A673 (cell line): ENCODE data around the gene ERG. TPM values are rescaled to one million over a fixed set of nuclear protein-coding genes. Genes with fewer than 3 reads are reported as not detected.

ENCODE experiments used
- BruUV-seq: library from RNA; stranded (reverse); fragments of 400-500 nt; replicated peaks from 2 replicates; lab custom pipeline; 2021; lab: Mats Ljungman, UMichigan
- CTCF ChIA-PET: fragments of 300-600 bp; sonication (Branson Sonifier 250); formaldehyde crosslinking; loops from one replicate; lab custom pipeline; 2022; ENCODE audit warnings: antibody characterized with exemption; lab: Charles Lee
- POLR2A ChIA-PET: fragments of 300-600 bp; sonication (Branson Sonifier 250); formaldehyde crosslinking; loops from one replicate; lab custom pipeline; 2022; ENCODE audit warnings: antibody characterized with exemption; ENCODE audit not compliant: low non-redundant PET; lab: Charles Lee
- DNase-seq: peaks from one replicate; pipeline ENCODE4 v3.0.0-alpha.2; 2015; ENCODE audit warnings: low spot score
- H3K27ac ChIP-seq: fragments of 200-600 bp; sonication (generic); 2 replicates; pipeline ENCODE4 v1.5.1; 2016; ENCODE audit warnings: mixed run types, low read depth, mild to moderate bottlenecking, mixed read lengths, antibody characterized with exemption, low read length; ENCODE audit not compliant: poor library complexity, severe bottlenecking
- H3K27me3 ChIP-seq: fragments of 200-600 bp; sonication (generic); replicated peaks from 2 replicates; pipeline ENCODE4 v1.6.1; 2017; ENCODE audit warnings: mixed run types, low read depth, mild to moderate bottlenecking, mixed read lengths, antibody characterized with exemption, low read length; ENCODE audit not compliant: insufficient read depth, poor library complexity
- H3K36me3 ChIP-seq: fragments of 200-600 bp; sonication (generic); 2 replicates; pipeline ENCODE4 v1.6.1; 2016; ENCODE audit warnings: mixed run types, mild to moderate bottlenecking, mixed read lengths, antibody characterized with exemption, low read length; ENCODE audit not compliant: insufficient read depth, poor library complexity, severe bottlenecking
- H3K4me1 ChIP-seq: fragments of 200-600 bp; sonication (generic); 2 replicates; pipeline ENCODE4 v1.6.1; 2017; ENCODE audit warnings: mixed run types, mild to moderate bottlenecking, mixed read lengths, antibody characterized with exemption, low read length; ENCODE audit not compliant: insufficient read depth, poor library complexity, severe bottlenecking
- H3K4me3 ChIP-seq: fragments of 200-600 bp; sonication (generic); 2 replicates; pipeline ENCODE4 v1.5.1; 2016; ENCODE audit warnings: low read depth, mixed run types, mild to moderate bottlenecking, mixed read lengths, low read length; ENCODE audit not compliant: poor library complexity, severe bottlenecking
- H3K9me3 ChIP-seq: fragments of 200-600 bp; sonication (generic); 2 replicates; pipeline ENCODE4 v1.6.1; 2016; ENCODE audit warnings: mixed run types, low read depth, mild to moderate bottlenecking, mixed read lengths, antibody characterized with exemption, low read length; ENCODE audit not compliant: poor library complexity, severe bottlenecking
- EZH2 ChIP-seq: fragments of 200-600 bp; sonication (generic); IDR thresholded peaks from 2 replicates; pipeline ENCODE4 v1.6.1; 2017; ENCODE audit warnings: borderline replicate concordance, low read depth, mild to moderate bottlenecking, mixed read lengths, antibody characterized with exemption, low read length; ENCODE audit not compliant: poor library complexity, severe bottlenecking
- intact Hi-C: fragments of 100-400 bp; cut with micrococcal nuclease; formaldehyde crosslinking; loops from one replicate; pipeline ENCODE4 v1.10.0; 2022; ENCODE audit not compliant: unreplicated experiment
- total RNA-seq: library from RNA; stranded (reverse); gene quantifications from 2 replicates; pipeline ENCODE4 v1.2.3, GENCODE V29; 2021
- TF ChIP-seq, protein P1 (sequence below): fragments of 300-800, 200-600 bp; sonication (generic); conservative IDR thresholded peaks from 2 replicates; pipeline ENCODE4 v1.5.1; 2017; ENCODE audit warnings: low read depth, mild to moderate bottlenecking, antibody characterized with exemption, low read length, moderate library complexity, mixed read lengths

The ERG gene
- total RNA-seq, 1 experiment from 2014 or later: not detected

DNA sequence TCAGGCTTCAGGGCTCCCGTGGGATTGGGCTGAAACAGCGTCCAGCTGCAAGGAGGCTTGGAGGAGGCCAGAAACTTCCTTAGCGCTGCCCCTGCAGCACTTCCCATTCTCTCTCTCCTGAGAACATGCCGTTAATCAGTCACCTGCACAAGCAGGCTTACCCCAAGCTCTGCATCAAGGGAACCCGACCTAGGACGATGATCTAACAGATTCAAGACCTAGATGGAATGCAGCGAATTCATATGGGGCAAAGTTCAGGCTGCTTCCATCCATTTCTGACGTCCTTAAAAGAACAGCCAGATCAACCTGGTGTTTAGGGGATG, 114.1 kb downstream of the ERG start:
- intact Hi-C loops: no loop called here
- CTCF ChIA-PET: no interaction called here
- H3K36me3 ChIP-seq: no peaks in the 10 kb centered on the region
- H3K4me3 ChIP-seq: no peak overlapping the region
- BruUV-seq: no TSS peak
- H3K4me1 ChIP-seq: no peaks in the 10 kb centered on the region
- H3K27me3 ChIP-seq: peaks cover 33% of the 10 kb centered on the region
- no peak for TF ChIP-seq EZH2
- TF ChIP-seq, protein P1, sequence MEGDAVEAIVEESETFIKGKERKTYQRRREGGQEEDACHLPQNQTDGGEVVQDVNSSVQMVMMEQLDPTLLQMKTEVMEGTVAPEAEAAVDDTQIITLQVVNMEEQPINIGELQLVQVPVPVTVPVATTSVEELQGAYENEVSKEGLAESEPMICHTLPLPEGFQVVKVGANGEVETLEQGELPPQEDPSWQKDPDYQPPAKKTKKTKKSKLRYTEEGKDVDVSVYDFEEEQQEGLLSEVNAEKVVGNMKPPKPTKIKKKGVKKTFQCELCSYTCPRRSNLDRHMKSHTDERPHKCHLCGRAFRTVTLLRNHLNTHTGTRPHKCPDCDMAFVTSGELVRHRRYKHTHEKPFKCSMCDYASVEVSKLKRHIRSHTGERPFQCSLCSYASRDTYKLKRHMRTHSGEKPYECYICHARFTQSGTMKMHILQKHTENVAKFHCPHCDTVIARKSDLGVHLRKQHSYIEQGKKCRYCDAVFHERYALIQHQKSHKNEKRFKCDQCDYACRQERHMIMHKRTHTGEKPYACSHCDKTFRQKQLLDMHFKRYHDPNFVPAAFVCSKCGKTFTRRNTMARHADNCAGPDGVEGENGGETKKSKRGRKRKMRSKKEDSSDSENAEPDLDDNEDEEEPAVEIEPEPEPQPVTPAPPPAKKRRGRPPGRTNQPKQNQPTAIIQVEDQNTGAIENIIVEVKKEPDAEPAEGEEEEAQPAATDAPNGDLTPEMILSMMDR: no peak
- POLR2A ChIA-PET: no interaction called here
- no peak overlapping the region for H3K27ac ChIP-seq
- no peak for DNase-seq
- no peaks in the 10 kb centered on the region for H3K9me3 ChIP-seq

DNA sequence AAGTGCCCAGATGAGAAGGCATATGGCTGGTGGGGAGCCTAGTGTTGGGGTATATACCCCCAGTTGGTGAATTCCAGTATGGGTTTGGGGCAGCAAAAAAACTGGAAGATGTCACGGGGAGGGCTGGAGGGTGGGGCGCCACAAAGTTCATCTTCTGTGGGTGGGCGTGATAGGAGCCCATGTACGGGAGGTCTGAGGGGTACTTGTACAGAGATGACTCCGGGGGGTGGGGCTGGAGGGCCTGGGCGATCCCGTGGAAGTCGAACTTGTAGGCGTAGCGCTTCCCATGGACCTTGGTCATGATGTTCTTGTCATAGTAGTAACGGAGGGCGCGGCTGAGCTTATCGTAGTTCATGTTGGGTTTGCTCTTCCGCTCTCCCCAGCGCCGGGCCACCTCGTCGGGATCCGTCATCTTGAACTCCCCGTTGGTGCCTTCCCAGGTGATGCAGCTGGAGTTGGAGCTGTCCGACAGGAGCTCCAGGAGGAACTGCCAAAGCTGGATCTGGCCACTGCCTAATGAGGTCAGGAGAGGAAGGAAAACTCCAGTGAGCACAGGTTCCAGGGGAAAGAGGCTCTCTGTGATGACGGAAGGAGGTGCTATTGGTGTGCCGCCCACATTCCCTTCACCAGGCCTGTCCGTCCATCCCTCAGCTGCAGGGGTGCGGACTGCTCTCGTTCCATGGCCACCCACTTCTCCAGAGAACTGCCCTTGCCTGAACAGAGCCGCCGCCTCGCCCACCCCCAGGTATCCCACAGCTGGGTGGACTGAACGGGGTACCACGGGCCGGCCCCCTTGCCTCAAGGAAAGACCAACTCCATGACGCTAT, 114.7 kb downstream of the ERG start:
- Histone ChIP-seq H3K4me3 (no peak overlapping the region), H3K27ac (no peak overlapping the region), H3K27me3 (peaks cover 33% of the 10 kb centered on the region), H3K4me1 (no peaks in the 10 kb centered on the region), H3K9me3 (no peaks in the 10 kb centered on the region), H3K36me3 (no peaks in the 10 kb centered on the region)
- intact Hi-C loops: no loop called here
- TF ChIP-seq, protein P1: no peak
- TF ChIP-seq EZH2: no peak
- no peak for DNase-seq
- ChIA-PET POLR2A (no interaction called here), CTCF (no interaction called here)
- no TSS peak for BruUV-seq

DNA sequence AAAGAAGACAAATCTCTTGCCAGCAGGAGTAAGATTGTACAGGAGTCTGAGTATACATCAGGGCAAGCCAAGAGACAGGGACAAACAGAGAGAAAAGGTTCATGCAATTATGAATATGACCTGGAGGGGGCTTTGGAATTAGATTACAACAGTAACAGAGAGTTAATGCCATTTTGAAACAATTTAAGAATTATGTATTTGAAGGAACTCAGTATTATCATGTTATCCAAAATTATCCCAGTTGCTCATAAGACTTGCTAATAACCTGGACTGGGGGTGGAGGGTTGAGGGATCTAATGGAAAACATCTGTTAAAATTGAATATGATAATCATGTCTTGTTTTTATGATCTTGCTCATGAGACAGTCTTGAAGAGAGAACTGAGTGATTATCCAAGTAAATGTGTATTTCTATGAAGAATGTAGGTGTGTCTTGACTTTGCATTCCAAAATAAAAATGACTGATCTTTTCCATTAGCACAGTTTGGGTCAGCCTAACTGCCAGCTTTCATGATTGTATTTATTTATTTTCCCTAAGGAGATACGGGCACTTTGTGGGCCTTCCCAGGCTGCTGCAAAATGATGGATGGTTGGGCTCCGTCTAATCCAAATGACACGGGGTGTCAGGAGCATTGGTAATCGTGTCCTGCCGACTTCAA, 117.7 kb downstream of the ERG start:
- CTCF ChIA-PET: no interaction called here
- BruUV-seq: no TSS peak
- TF ChIP-seq EZH2: no peak
- TF ChIP-seq, protein P1: peak; percentile 31; the same call in 1 of the 2 replicates
- DNase-seq: peak; percentile 18
- Histone ChIP-seq H3K27ac (no peak overlapping the region), H3K9me3 (no peaks in the 10 kb centered on the region), H3K27me3 (peaks cover 26% of the 10 kb centered on the region), H3K36me3 (no peaks in the 10 kb centered on the region), H3K4me1 (no peaks in the 10 kb centered on the region), H3K4me3 (no peak overlapping the region)
- POLR2A ChIA-PET: no interaction called here
- intact Hi-C loops: no loop called here
